Activated naive CD4-positive, alpha-beta T cell treated with anti-CD3 and anti-CD28 coated beads, Interleukin-2, amount 50 U/mL, for 16 hours (primary cell): ENCODE data around the gene GSE1.

Experiments
- DNase-seq: peaks from one replicate; pipeline ENCODE4 v3.0.0-alpha.2; 2020

Gene GSE1

GRCh38 chr16:85574672-85575475 is 38.2 kb upstream of the GSE1 start:
- DNase-seq = no peak

GRCh38 chr16:85575920-85576319 is 37.2 kb upstream of the GSE1 start:
- DNase-seq = no peak

GRCh38 chr16:85576944-85577343 is 36.2 kb upstream of the GSE1 start:
- no peak for DNase-seq

GRCh38 chr16:85577899-85578598 is 35.1 kb upstream of the GSE1 start:
- DNase-seq = no peak

- DNase-seq = no peak
These were observed 34.5 kb upstream of the GSE1 start for GRCh38 chr16:85578599-85578948.

- DNase-seq = no peak
These were observed 33.9 kb upstream of the GSE1 start for GRCh38 chr16:85579191-85579590.

GRCh38 chr16:85579923-85580580 is 33.1 kb upstream of the GSE1 start:
- no peak for DNase-seq

GRCh38 chr16:85580684-85581083 is 32.4 kb upstream of the GSE1 start:
- no peak for DNase-seq

- no peak for DNase-seq
These were observed 30.7 kb upstream of the GSE1 start for GRCh38 chr16:85582229-85582991.

GRCh38 chr16:85583491-85584181 is 29.5 kb upstream of the GSE1 start:
- no peak for DNase-seq

GRCh38 chr16:85584267-85584666 is 28.9 kb upstream of the GSE1 start:
- DNase-seq = no peak

- DNase-seq = no peak
These were observed 28.3 kb upstream of the GSE1 start for GRCh38 chr16:85584819-85585282.

GRCh38 chr16:85585711-85586110 is 27.4 kb upstream of the GSE1 start:
- DNase-seq = no peak

- no peak for DNase-seq
These were observed 26.6 kb upstream of the GSE1 start for GRCh38 chr16:85586380-85587104.

GRCh38 chr16:85587762-85588556 is 25.2 kb upstream of the GSE1 start:
- DNase-seq = no peak

GRCh38 chr16:85588562-85589503 is 24.3 kb upstream of the GSE1 start:
- DNase-seq = no peak

GRCh38 chr16:85589688-85590505 is 23.2 kb upstream of the GSE1 start:
- no peak for DNase-seq

GRCh38 chr16:85590506-85590832 is 22.7 kb upstream of the GSE1 start:
- no peak for DNase-seq

- no peak for DNase-seq
These were observed 21.7 kb upstream of the GSE1 start for GRCh38 chr16:85591381-85591780.
